GM23248 (cell line): ENCODE results near the gene BHLHA15. TPM values are rescaled to one million over a fixed set of nuclear protein-coding genes. Genes with fewer than 3 reads are reported as not detected.

Source experiments
- DNase-seq: peaks from one replicate; pipeline ENCODE4 v3.0.0-alpha.2; 2015
- H2AFZ ChIP-seq: fragments of 200-600 bp; sonication (generic); 2 replicates; pipeline ENCODE4 v1.6.1; 2016; ENCODE audit warnings: antibody characterized with exemption
- H3F3A ChIP-seq: fragments of 200-600 bp; sonication (generic); 2 replicates; pipeline ENCODE4 v1.6.1; 2016; ENCODE audit warnings: mild to moderate bottlenecking, antibody characterized with exemption, mixed run types; ENCODE audit not compliant: insufficient read depth
- H3K27ac ChIP-seq: fragments of 200-600 bp; sonication (generic); 2 replicates; pipeline ENCODE4 v1.5.1; 2016; ENCODE audit warnings: mild to moderate bottlenecking
- H3K27me3 ChIP-seq: fragments of 200-600 bp; sonication (generic); replicated peaks from 2 replicates; pipeline ENCODE4 v1.6.1; 2016; ENCODE audit warnings: mild to moderate bottlenecking; ENCODE audit not compliant: insufficient read depth
- H3K36me3 ChIP-seq: fragments of 200-600 bp; sonication (generic); 2 replicates; pipeline ENCODE4 v1.6.1; 2016; ENCODE audit warnings: low read depth, mild to moderate bottlenecking
- H3K4me1 ChIP-seq: fragments of 200-600 bp; sonication (generic); 2 replicates; pipeline ENCODE4 v1.6.1; 2016; ENCODE audit warnings: mild to moderate bottlenecking; ENCODE audit not compliant: insufficient read depth
- H3K4me2 ChIP-seq: fragments of 200-600 bp; sonication (generic); one replicate; pipeline ENCODE4 v1.6.1; 2016; ENCODE audit warnings: mild to moderate bottlenecking; ENCODE audit not compliant: unreplicated experiment
- H3K4me3 ChIP-seq: fragments of 200-600 bp; sonication (generic); 2 replicates; pipeline ENCODE4 v1.5.1; 2016; ENCODE audit warnings: mild to moderate bottlenecking
- H3K79me2 ChIP-seq: fragments of 200-600 bp; sonication (generic); 2 replicates; pipeline ENCODE4 v1.6.1; 2016; ENCODE audit warnings: mild to moderate bottlenecking; ENCODE audit not compliant: insufficient read depth
- H3K9ac ChIP-seq: fragments of 200-600 bp; sonication (generic); 2 replicates; pipeline ENCODE4 v1.6.1; 2016; ENCODE audit warnings: mild to moderate bottlenecking
- H3K9me2 ChIP-seq: fragments of 200-600 bp; sonication (generic); 2 replicates; pipeline ENCODE4 v1.6.1; 2016; ENCODE audit warnings: mixed run types, mild to moderate bottlenecking, moderate library complexity; ENCODE audit not compliant: insufficient read depth
- H3K9me3 ChIP-seq: fragments of 200-600 bp; sonication (generic); one replicate; pipeline ENCODE4 v1.6.1; 2017; ENCODE audit warnings: low read depth
- H4K20me1 ChIP-seq: fragments of 200-600 bp; sonication (generic); 2 replicates; pipeline ENCODE4 v1.6.0; 2016; ENCODE audit not compliant: insufficient read depth
- EZH2 ChIP-seq: fragments of 200-600 bp; sonication (generic); IDR thresholded peaks from 2 replicates; pipeline ENCODE4 v1.6.1; 2018; ENCODE audit warnings: antibody characterized with exemption, mild to moderate bottlenecking; ENCODE audit not compliant: insufficient read depth, poor library complexity, severe bottlenecking
- EZH2phosphoT487 ChIP-seq: fragments of 200-600 bp; sonication (generic); IDR thresholded peaks from 2 replicates; pipeline ENCODE4 v1.6.1; 2018; ENCODE audit warnings: antibody characterized with exemption, moderate library complexity, mild to moderate bottlenecking, low read depth; ENCODE audit not compliant: insufficient read depth
- WGBS, 2 experiments: methylation state at CpG; one replicate each; pipeline ENCODE4 v1.1.6; 2015 to 2017; ENCODE audit warnings: low lambda C conversion rate in 2 of 2, low coverage in 1 of 2; ENCODE audit errors: missing lambda C conversion rate in 2 of 2; 5-methylcytosine and 5-hydroxymethylcytosine counted together
- in situ Hi-C: fragments of 300-500 bp; cut with MboI; formaldehyde crosslinking; loops from 2 replicates; pipeline ENCODE4 v1.15.0; 2020
- polyA plus RNA-seq: library from polyadenylated mRNA; unstranded; fragments of >200 nt; fragmentation: Nextera tagmentation; extraction: Ambion mirVana; gene quantifications from 2 replicates; pipeline ENCODE4 v1.2.1, GENCODE V29; 2016
- total RNA-seq: library from RNA; depleted of rRNA; stranded (reverse); fragments of >200 nt; shearing (Covaris generic); gene quantifications from 2 replicates; pipeline ENCODE4 v1.2.3, GENCODE V29; 2014

BHLHA15 gene
- total and polyA plus RNA-seq, 2 experiments from 2014 or later: not detected

GRCh38 chr7:98238076-98238475 is 26.8 kb downstream of the BHLHA15 start:
- WGBS, 2 experiments: 90 to 96% methylated on average over 4 of the region's 4 CpGs
- TF ChIP-seq EZH2 (no peak), EZH2phosphoT487 (no peak)
- Histone ChIP-seq H3K36me3 (no peaks in the 10 kb centered on the region), H3K27ac (no peak overlapping the region), H3K4me2 (no peak overlapping the region), H3K27me3 (no peaks in the 10 kb centered on the region), H4K20me1 (no peaks in the 10 kb centered on the region), H3K9me2 (no peaks in the 10 kb centered on the region), H2AFZ (no peak overlapping the region), H3F3A (no peaks in the 10 kb centered on the region), H3K4me1 (no peaks in the 10 kb centered on the region), H3K9ac (no peak overlapping the region), H3K4me3 (no peak overlapping the region), H3K9me3 (no peaks in the 10 kb centered on the region), H3K79me2 (no peaks in the 10 kb centered on the region)
- in situ Hi-C loops: no loop called here
- no peak for DNase-seq

- Histone ChIP-seq H3K4me3 (no peak overlapping the region), H3K9me2 (no peaks in the 10 kb centered on the region), H3K36me3 (no peaks in the 10 kb centered on the region), H3K4me2 (no peak overlapping the region), H3K79me2 (no peaks in the 10 kb centered on the region), H3F3A (no peaks in the 10 kb centered on the region), H3K9me3 (no peaks in the 10 kb centered on the region), H3K27me3 (no peaks in the 10 kb centered on the region), H3K9ac (no peak overlapping the region), H2AFZ (no peak overlapping the region), H3K4me1 (no peaks in the 10 kb centered on the region), H3K27ac (no peak overlapping the region), H4K20me1 (no peaks in the 10 kb centered on the region)
- in situ Hi-C loops: no loop called here
- peak; percentile 17 for DNase-seq
- WGBS, 2 experiments: 90 to 91% methylated on average over 9 of the region's 9 CpGs
- no peak for TF ChIP-seq EZH2phosphoT487
- TF ChIP-seq EZH2: no peak
Measured at GRCh38 chr7:98238976-98239375, 27.7 kb downstream of the BHLHA15 start.

- DNase-seq: peak; percentile 56
- Histone ChIP-seq H3K27ac (no peak overlapping the region), H3F3A (no peaks in the 10 kb centered on the region), H4K20me1 (no peaks in the 10 kb centered on the region), H3K79me2 (no peaks in the 10 kb centered on the region), H3K9ac (no peak overlapping the region), H3K36me3 (no peaks in the 10 kb centered on the region), H3K4me3 (no peak overlapping the region), H3K9me3 (no peaks in the 10 kb centered on the region), H3K4me1 (no peaks in the 10 kb centered on the region), H3K4me2 (no peak overlapping the region), H3K27me3 (no peaks in the 10 kb centered on the region), H3K9me2 (no peaks in the 10 kb centered on the region), H2AFZ (no peak overlapping the region)
- 85 to 86% methylated on average over 18 to 19 of the region's 19 CpGs for WGBS, 2 experiments
- no peak for TF ChIP-seq EZH2
- no peak for TF ChIP-seq EZH2phosphoT487
- in situ Hi-C loops: no loop called here
Measured at GRCh38 chr7:98240961-98241673, 29.9 kb downstream of the BHLHA15 start.

GRCh38 chr7:98241674-98242241 is 30.5 kb downstream of the BHLHA15 start:
- H4K20me1 ChIP-seq: no peaks in the 10 kb centered on the region
- no peak overlapping the region for H3K9ac ChIP-seq
- no peak overlapping the region for H2AFZ ChIP-seq
- no peak overlapping the region for H3K4me2 ChIP-seq
- WGBS, 2 experiments: 79 to 88% methylated on average over 10 to 16 of the region's 16 CpGs
- H3K36me3 ChIP-seq: no peaks in the 10 kb centered on the region
- no peaks in the 10 kb centered on the region for H3K9me3 ChIP-seq
- TF ChIP-seq EZH2phosphoT487: no peak
- TF ChIP-seq EZH2: no peak
- no peak overlapping the region for H3K4me3 ChIP-seq
- H3K79me2 ChIP-seq: no peaks in the 10 kb centered on the region
- no peaks in the 10 kb centered on the region for H3F3A ChIP-seq
- H3K9me2 ChIP-seq: no peaks in the 10 kb centered on the region
- DNase-seq: no peak
- in situ Hi-C loops: no loop called here
- H3K4me1 ChIP-seq: no peaks in the 10 kb centered on the region
- H3K27me3 ChIP-seq: no peaks in the 10 kb centered on the region
- H3K27ac ChIP-seq: no peak overlapping the region
